ENCODE results near the gene SPRYD7. TPM values are rescaled to one million over a fixed set of nuclear protein-coding genes. Genes with fewer than 3 reads are reported as not detected.
A peak's percentile ranks its signal among the peaks of the same experiment; 100 is the strongest.

SPRYD7 gene
- 5.5 and 8.6 TPM in 2 replicates for polyA plus RNA-seq (2012; rRNA removed)
- polyA plus RNA-seq (2012; cell fraction: cytosol; rRNA removed), result 8.2 and 11.4 TPM in 2 replicates
- polyA plus RNA-seq (2012; cell fraction: nucleus; rRNA removed), result 4.0 and 4.8 TPM in 2 replicates

DNA sequence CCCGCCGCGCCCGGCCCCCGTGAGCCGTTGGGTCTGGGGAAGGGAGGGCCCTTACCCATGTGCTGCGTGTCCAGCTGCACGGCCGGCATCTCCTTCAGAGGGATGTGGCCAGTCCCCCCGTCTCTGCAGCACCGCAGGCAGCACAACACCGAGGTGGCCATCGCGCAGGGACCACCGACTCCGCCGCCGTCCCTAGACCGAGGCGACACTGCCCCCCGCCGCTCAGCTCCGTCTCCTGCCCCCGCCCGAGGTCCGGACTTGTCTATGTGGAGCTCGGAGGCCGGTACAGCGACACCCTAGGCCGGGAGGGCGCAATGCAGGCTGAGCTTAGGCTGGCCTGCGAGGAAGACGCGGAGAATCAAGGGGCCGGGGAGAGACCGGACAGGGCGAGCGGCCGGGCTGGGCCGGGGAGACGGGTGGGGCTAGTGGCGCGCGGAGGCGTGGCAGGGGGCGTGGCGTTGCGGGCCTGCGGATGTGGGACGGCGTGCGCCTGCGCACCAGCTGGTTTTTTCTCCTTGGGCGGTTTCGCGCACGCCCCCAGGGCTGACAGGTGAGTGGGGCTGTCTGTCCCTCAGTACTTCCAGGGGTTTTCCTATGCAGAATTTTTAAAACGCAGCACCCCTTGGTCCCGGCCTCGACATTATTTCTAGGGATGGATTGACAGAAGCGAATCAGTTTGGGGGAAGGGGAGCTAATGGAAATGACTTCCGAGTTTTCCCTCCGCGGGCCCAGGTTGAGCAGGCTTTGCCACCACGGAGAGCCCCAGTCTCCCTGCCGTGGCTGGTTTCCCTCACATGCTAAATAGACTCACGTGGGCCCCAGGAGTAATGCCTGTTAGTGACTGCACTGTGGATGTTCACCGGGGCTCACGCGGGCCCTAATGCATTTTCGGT lies at the start of gene SPRYD7:
TSS of gene SPRYD7 (minus strand) at position 266 of the 893 bp plus-strand sequence. CDS start at position 161, 105 bp downstream.
- Histone ChIP-seq H2AFZ (ENCODE audit: low read depth) (peak within 1 kb of the TSS; percentile 89), H3K79me2 (ENCODE audit: insufficient read depth) (peaks cover 39% of the 10 kb centered on the region), H3K27ac (ENCODE audit: low read depth in 2 of 2, low read length in 1 of 2) (peak within 1 kb of the TSS; percentile 58 to 82), H3K27me3 (ENCODE audit: insufficient read depth) (no peaks in the 10 kb centered on the region), H4K20me1 (ENCODE audit: insufficient read depth) (no peaks in the 10 kb centered on the region), H3F3A (replicated peaks; ENCODE audit: insufficient read depth) (peaks cover 4% of the 10 kb centered on the region), H3K4me3 (ENCODE audit: low read depth in 2 of 2, low read length in 1 of 2) (peak within 1 kb of the TSS; percentile 80 to 93), H3K4me2 (peak within 1 kb of the TSS; percentile 81), H3K36me3 (replicated peaks in 1 of 2; ENCODE audit: control insufficient read depth in 1 of 2, insufficient read depth in 2 of 2, low read length in 1 of 2) (no peaks in the 10 kb centered on the region), H3K9me3 (no peaks in the 10 kb centered on the region), H3K4me1 (ENCODE audit: control insufficient read depth in 1 of 2, insufficient read depth in 2 of 2, low read depth in 1 of 2, low read length in 1 of 2) (peaks cover 0 to 7% of the 10 kb centered on the region in 2 experiments; a peak in 3 of 4 replicates), H3K9ac (peak within 1 kb of the TSS; percentile 67), H3K9me2 (no peaks in the 10 kb centered on the region)
- 1% methylated on average over 39 of the region's 71 CpGs for WGBS (ENCODE audit: low lambda C conversion rate)
- CTCF ChIA-PET, result interaction anchor here (0.8 to 1.8 kb wide), 21 partner anchors 10 to 1013 kb away, joined by 3 to 11 read pairs (median 4); partner anchors contain the start of gene TRIM13
- peak; percentile 98 for DNase-seq
- TF ChIP-seq ELF1 (IDR thresholded peaks at IDR 0.05) (no peak), FOXJ3 (CRISPR knock-in tag; IDR thresholded peaks at IDR 0.05) (peak; percentile 59; the same call in 1 of the 2 replicates), TAF1 (IDR thresholded peaks at IDR 0.05; ENCODE audit: borderline replicate concordance, low read depth, low read length) (peak; percentile 69), CTCF (IDR thresholded peaks at IDR 0.05) (peak; percentile 84), RXRA (IDR thresholded peaks at IDR 0.05; ENCODE audit: borderline replicate concordance, low read depth) (no peak), EP300 (IDR thresholded peaks at IDR 0.05; ENCODE audit: borderline replicate concordance in 1 of 2, low read depth in 1 of 2, low read length in 1 of 2) (peak in 1 of 2 experiments; percentile 35; a peak in 1 of 4 replicates), IRF3 (IDR thresholded peaks at IDR 0.05; ENCODE audit: low read depth, low read length) (no peak), REST (IDR thresholded peaks at IDR 0.05; ENCODE audit: low read depth, low read length) (0 out of 2 replicates have a peak, but pooled peaks have one; percentile 6), CHD2 (IDR thresholded peaks at IDR 0.05; ENCODE audit: low read length, partially characterized antibody) (peak; percentile 57), TEAD4 (IDR thresholded peaks at IDR 0.05; ENCODE audit: borderline replicate concordance, insufficient read depth) (no peak), FOXM1 (IDR thresholded peaks at IDR 0.05; ENCODE audit: low read depth) (no peak), MAX (IDR thresholded peaks at IDR 0.05; ENCODE audit: low read depth) (peak; percentile 30), SIN3A (IDR thresholded peaks at IDR 0.05; ENCODE audit: borderline replicate concordance, low read depth, low read length) (no peak), MXI1 (IDR thresholded peaks at IDR 0.05; ENCODE audit: low read depth, low read length) (peak; percentile 86), RAD21 (IDR thresholded peaks at IDR 0.05; ENCODE audit: low read length) (peak; percentile 46), POLR2AphosphoS5 (IDR thresholded peaks at IDR 0.05; ENCODE audit: low read depth, low read length) (peak; percentile 46; the same call in 1 of the 2 replicates), NRF1 (IDR thresholded peaks at IDR 0.05; ENCODE audit: low read depth, low read length) (peak; percentile 94), YY1 (IDR thresholded peaks at IDR 0.05; ENCODE audit: low read depth) (0 out of 2 replicates have a peak, but pooled peaks have one; percentile 33), TCF12 (IDR thresholded peaks at IDR 0.05) (no peak), RCOR1 (IDR thresholded peaks at IDR 0.05; ENCODE audit: low read length) (no peak), RFX5 (IDR thresholded peaks at IDR 0.05; ENCODE audit: low read length) (peak; percentile 25; the same call in 1 of the 2 replicates), FOSL2 (IDR thresholded peaks at IDR 0.05; ENCODE audit: borderline replicate concordance, low read depth) (no peak), SMC3 (IDR thresholded peaks at IDR 0.05; ENCODE audit: low read depth, low read length) (0 out of 2 replicates have a peak, but pooled peaks have one; percentile 21)
- TF ChIP-seq, protein P1, sequence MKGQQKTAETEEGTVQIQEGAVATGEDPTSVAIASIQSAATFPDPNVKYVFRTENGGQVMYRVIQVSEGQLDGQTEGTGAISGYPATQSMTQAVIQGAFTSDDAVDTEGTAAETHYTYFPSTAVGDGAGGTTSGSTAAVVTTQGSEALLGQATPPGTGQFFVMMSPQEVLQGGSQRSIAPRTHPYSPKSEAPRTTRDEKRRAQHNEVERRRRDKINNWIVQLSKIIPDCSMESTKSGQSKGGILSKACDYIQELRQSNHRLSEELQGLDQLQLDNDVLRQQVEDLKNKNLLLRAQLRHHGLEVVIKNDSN (IDR thresholded peaks at IDR 0.05; ENCODE audit: borderline replicate concordance, low read depth), result no peak
- POLR2A ChIA-PET, result interaction anchor here (1.0 to 1.3 kb wide), 3 partner anchors 145 to 493 kb away, joined by 3 to 5 read pairs (median 3); partner anchors contain the start of genes CAB39L, EBPL and SETDB2

All from SK-N-SH (cell line).